A549 (cell line): Measurements from ENCODE around the gene HSD17B1. TPM values are rescaled to one million over a fixed set of nuclear protein-coding genes. Genes with fewer than 3 reads are reported as not detected.

Source experiments
- ATAC-seq, 2 experiments: fragments of 200-7000 bp in 1 of 2; fragments of >200 bp in 1 of 2; cut with Nextera tagmentation in 1 of 2; cut with Tn5 transposase in 1 of 2; 3 replicates each; pipeline versions ENCODE4 v1.8.0 to v1.9.1; 2018 to 2020; ENCODE audit warnings: mild to moderate bottlenecking in 1 of 2, moderate library complexity in 1 of 2
- CTCF ChIA-PET: fragments of 300-600 bp; sonication (Branson Sonifier 250); formaldehyde crosslinking; extraction: SDS; loops from one replicate; lab custom pipeline; 2021; ENCODE audit warnings: antibody characterized with exemption, inconsistent platforms; lab: Yijun Ruan, JAX
- POLR2A ChIA-PET: fragments of 350-600 bp; formaldehyde crosslinking; extraction: SDS; loops from one replicate; lab custom pipeline; 2021; ENCODE audit warnings: antibody characterized with exemption, inconsistent platforms; lab: Yijun Ruan, JAX
- DNase-seq, 2 experiments: peaks; one replicate each; pipeline versions ENCODE4 v3.0.0 to v3.0.0-alpha.2; 2011 to 2016; ENCODE audit warnings: low read depth in 1 of 2, low spot score in 1 of 2
- FAIRE-seq: peaks from 2 replicates; lab custom pipeline; 2011; peaks lifted over from hg19 to GRCh38; lab: Jason Lieb, UNC
- H3K27ac ChIP-seq, 2 experiments: fragments of >200 bp; sonication (Bioruptor Twin); formaldehyde crosslinking; 3 replicates each; pipeline ENCODE4 v1.5.1; 2016 to 2017
- H3K4me1 ChIP-seq: fragments of >200 bp; sonication (Bioruptor Twin); formaldehyde crosslinking; 3 replicates; pipeline ENCODE4 v1.6.1; 2016
- H3K4me2 ChIP-seq: fragments of >200 bp; sonication (Bioruptor Twin); formaldehyde crosslinking; 3 replicates; pipeline ENCODE4 v1.6.1; 2016
- H3K4me3 ChIP-seq: fragments of >200 bp; sonication (Bioruptor Twin); formaldehyde crosslinking; 3 replicates; pipeline ENCODE4 v1.5.1; 2016
- H3K9me3 ChIP-seq: fragments of >200 bp; sonication (Bioruptor Twin); formaldehyde crosslinking; 3 replicates; pipeline ENCODE4 v1.6.1; 2016
- BCL3 ChIP-seq: fragments of >200 bp; sonication (Bioruptor Twin); formaldehyde crosslinking; IDR thresholded peaks from 3 replicates; pipeline ENCODE4 v1.6.1; 2016
- CBX2 ChIP-seq: fragments of 200-600 bp; sonication (generic); IDR thresholded peaks from 2 replicates; pipeline ENCODE4 v1.6.1; 2016; ENCODE audit warnings: low read depth, mild to moderate bottlenecking, borderline replicate concordance
- CTCF ChIP-seq: fragments of >200 bp; sonication (Bioruptor Twin); formaldehyde crosslinking; IDR thresholded peaks from 3 replicates; pipeline ENCODE4 v1.5.1; 2016
- EHMT2 ChIP-seq: fragments of 200-600 bp; sonication (generic); IDR thresholded peaks from 2 replicates; pipeline ENCODE4 v1.6.1; 2016; ENCODE audit warnings: antibody characterized with exemption, low read depth, mild to moderate bottlenecking, moderate library complexity
- ELK1 ChIP-seq: fragments of 150-350 bp; IDR thresholded peaks from 2 replicates; pipeline ENCODE4 v1.6.1; 2014; ENCODE audit warnings: low read depth, mild to moderate bottlenecking, low read length
- FOSB ChIP-seq: fragments of 250-450 bp; sonication (Bioruptor Pico); IDR thresholded peaks from 2 replicates; pipeline ENCODE4 v1.5.0; 2020; ENCODE audit warnings: mild to moderate bottlenecking, moderate library complexity
- FOXS1 ChIP-seq: fragments of 250-450 bp; sonication (Bioruptor Pico); IDR thresholded peaks from 2 replicates; pipeline ENCODE4 v1.5.0; 2020; ENCODE audit warnings: mild to moderate bottlenecking, moderate library complexity
- HDAC2 ChIP-seq: fragments of 200-600 bp; sonication (generic); IDR thresholded peaks from 2 replicates; pipeline ENCODE4 v1.6.1; 2016
- HES2 ChIP-seq: fragments of >200 bp; sonication (Bioruptor Twin); formaldehyde crosslinking; IDR thresholded peaks from 2 replicates; pipeline ENCODE4 v1.6.1; 2016
- HOXB13 ChIP-seq: fragments of 250-450 bp; sonication (Bioruptor Pico); IDR thresholded peaks from 2 replicates; pipeline ENCODE4 v1.5.0; 2020; ENCODE audit warnings: low read depth, mild to moderate bottlenecking, moderate library complexity
- KDM1A ChIP-seq: fragments of 200-600 bp; sonication (generic); IDR thresholded peaks from 2 replicates; pipeline ENCODE4 v1.6.1; 2016; ENCODE audit warnings: low read depth, mild to moderate bottlenecking
- KDM5A ChIP-seq: fragments of 200-600 bp; sonication (generic); IDR thresholded peaks from 2 replicates; pipeline ENCODE4 v1.6.1; 2016; ENCODE audit warnings: antibody characterized with exemption, mild to moderate bottlenecking
- MAFK ChIP-seq: fragments of 450-650 bp; IDR thresholded peaks from 2 replicates; pipeline ENCODE4 v1.6.1; 2014; ENCODE audit not compliant: partially characterized antibody
- MAZ ChIP-seq: fragments of 150-350 bp; IDR thresholded peaks from 2 replicates; pipeline ENCODE4 v1.6.1; 2014; ENCODE audit warnings: antibody characterized with exemption, low read depth, low read length, borderline replicate concordance
- PBX3 ChIP-seq: IDR thresholded peaks from 2 replicates; pipeline ENCODE4 v1.6.1; 2012
- PHF8 ChIP-seq: fragments of 200-600 bp; sonication (generic); IDR thresholded peaks from 2 replicates; pipeline ENCODE4 v1.6.1; 2016; ENCODE audit warnings: low read depth, mild to moderate bottlenecking, antibody characterized with exemption, moderate library complexity, borderline replicate concordance
- POLR2A ChIP-seq: IDR thresholded peaks from 2 replicates; pipeline ENCODE4 v1.6.1; 2012; ENCODE audit warnings: mild to moderate bottlenecking, low read length
- RAD21 ChIP-seq, 2 experiments: fragments of >200 bp in 1 of 2; sonication (Bioruptor Twin) in 1 of 2; formaldehyde crosslinking in 1 of 2; IDR thresholded peaks in 1 of 2; conservative IDR thresholded peaks in 1 of 2; 2 replicates in 1 of 2; 3 replicates in 1 of 2; pipeline ENCODE4 v1.6.1; 2012 to 2018; ENCODE audit warnings: inconsistent platforms in 1 of 2
- RARB ChIP-seq: fragments of 250-450 bp; sonication (Bioruptor Pico); IDR thresholded peaks from 2 replicates; pipeline ENCODE4 v1.8.0; 2021; ENCODE audit warnings: mild to moderate bottlenecking, moderate library complexity
- REST ChIP-seq: fragments of 200-600 bp; sonication (generic); IDR thresholded peaks from 2 replicates; pipeline ENCODE4 v1.6.1; 2016; ENCODE audit warnings: antibody characterized with exemption, mild to moderate bottlenecking, moderate library complexity
- SMC3 ChIP-seq: fragments of >200 bp; sonication (Bioruptor Twin); formaldehyde crosslinking; IDR thresholded peaks from 3 replicates; pipeline ENCODE4 v1.6.1; 2018; ENCODE audit warnings: inconsistent platforms
- TFCP2L1 ChIP-seq: fragments of 250-450 bp; sonication (Bioruptor Pico); IDR thresholded peaks from 2 replicates; pipeline ENCODE4 v1.5.0; 2021; ENCODE audit warnings: mild to moderate bottlenecking
- ZSCAN20 ChIP-seq: fragments of 250-450 bp; sonication (Bioruptor Pico); IDR thresholded peaks from 2 replicates; pipeline ENCODE4 v1.8.0; 2022; ENCODE audit warnings: mild to moderate bottlenecking, moderate library complexity
- WGBS: methylation state at CpG from one replicate; pipeline ENCODE4 v1.1.6; 2017; ENCODE audit errors: missing lambda C conversion rate; 5-methylcytosine and 5-hydroxymethylcytosine counted together
- polyA plus RNA-seq, 4 experiments: library from polyadenylated mRNA; depleted of rRNA in 3 of 4; stranded (reverse); fragments of >200 nt; fragmentation: RNase III in 1 of 4; extraction: RNeasy Plus Mini Kit Qiagen cat#74134 plus additional on column Dnase treatment in 1 of 4; gene quantifications; 2 replicates in 3 of 4; 3 replicates in 1 of 4; pipeline ENCODE4 v1.2.3, GENCODE V29; 2011 to 2017

The HSD17B1 gene
- polyA plus RNA-seq, 2 of the 4 experiments (the other 2 are of a cell fraction), result 0.49 to 1.5 TPM

- TF ChIP-seq ELK1 (no peak), REST (no peak), RARB (CRISPR knock-in tag) (no peak), PBX3 (0 out of 2 replicates have a peak, but pooled peaks have one; percentile 29), SMC3 (no peak), POLR2A (peak; percentile 82), HDAC2 (peak; percentile 17; the same call in 1 of the 2 replicates), ZSCAN20 (no peak), FOSB (CRISPR knock-in tag) (no peak), HES2 (no peak), KDM1A (no peak), KDM5A (peak; percentile 24; the same call in 1 of the 2 replicates), HOXB13 (no peak), BCL3 (peak; percentile 77; the same call in 1 of the 3 replicates), MAZ (0 out of 2 replicates have a peak, but pooled peaks have one; percentile 32), MAFK (no peak), FOXS1 (CRISPR knock-in tag) (no peak)
These were observed 25.0 kb downstream of the HSD17B1 start, which contains the start of gene PSMC3IP (continued) for GRCh38 chr17:42577532-42578281.

GRCh38 chr17:42578282-42578869 is 25.7 kb downstream of the HSD17B1 start:
- CTCF ChIA-PET, result interaction anchor here (0.5 to 15.8 kb wide), 89 partner anchors 12 to 620 kb away, joined by 3 to 394 read pairs (median 5); partner anchors contain the start of genes AOC2, BECN1, CAVIN1 and CCR10
- Histone ChIP-seq H3K4me2 (peak overlapping the region; percentile 92), H3K4me1 (peaks cover 20% of the 10 kb centered on the region; the same call in 2 of the 3 replicates), H3K4me3 (peak overlapping the region; percentile 73)
- 7% methylated on average over 20 of the region's 20 CpGs for WGBS
- DNase-seq, result peak; percentile 85 to 98
- POLR2A ChIA-PET, result interaction anchor here (0.8 to 3.0 kb wide), 17 partner anchors 12 to 419 kb away, joined by 3 to 51 read pairs (median 6); partner anchors contain the start of genes BECN1, MLX, NAGLU and PLEKHH3
- 0 out of 2 replicates have a peak, but pooled peaks have one; percentile 19 for TF ChIP-seq MAZ
- peak; percentile 86 for TF ChIP-seq CTCF
- no peak for TF ChIP-seq ELK1
- TF ChIP-seq POLR2A, result peak; percentile 26; the same call in 1 of the 2 replicates
- no peak for TF ChIP-seq EHMT2
- TF ChIP-seq PHF8, result no peak
- peak; percentile 80 for TF ChIP-seq SMC3
- no peak for TF ChIP-seq CBX2
- TF ChIP-seq RAD21 (conservative IDR thresholded peaks at IDR 0.05 in 1 of 2, IDR thresholded peaks at IDR 0.05 in 1 of 2), result peak; percentile 89 to 93
- TF ChIP-seq TFCP2L1 (CRISPR knock-in tag), result peak; percentile 52; the same call in 1 of the 2 replicates
- peak; percentile 79 for TF ChIP-seq KDM5A
- TF ChIP-seq, all 56 proteins: peak for 7
- H3K27ac ChIP-seq, result peak overlapping the region; percentile 87 to 94
- no peaks in the 10 kb centered on the region for H3K9me3 ChIP-seq
- no peak for FAIRE-seq
- ATAC-seq, result peak; percentile 80 to 85
